ENCODE results near the gene C11orf52.

DNA sequence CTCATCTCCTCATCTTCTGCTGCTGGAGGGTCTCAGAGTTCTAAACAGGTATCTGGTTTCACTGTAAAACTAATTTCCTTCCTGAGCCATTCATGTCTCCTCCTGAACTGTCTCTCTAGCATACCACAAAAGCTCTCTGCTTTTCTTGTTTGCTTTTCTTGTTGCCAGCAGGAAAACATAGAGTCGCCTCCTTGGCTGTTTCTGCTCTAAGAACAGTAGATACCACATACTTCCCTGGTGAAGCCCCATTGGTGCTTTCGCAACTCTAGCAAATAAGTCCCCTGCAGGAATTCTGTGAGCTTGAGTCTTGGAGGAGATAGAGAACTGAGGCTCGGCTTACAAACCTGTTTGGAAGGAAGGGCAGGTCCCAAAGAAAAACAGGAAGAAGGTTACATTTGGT lies 25.4 kb downstream of the C11orf52 start:
- no peak; the same call in 1 of the 2 replicates for TF ChIP-seq POLR2A (IDR thresholded peaks at IDR 0.05; ENCODE audit: low read depth, low read length)
- TF ChIP-seq, protein P1, sequence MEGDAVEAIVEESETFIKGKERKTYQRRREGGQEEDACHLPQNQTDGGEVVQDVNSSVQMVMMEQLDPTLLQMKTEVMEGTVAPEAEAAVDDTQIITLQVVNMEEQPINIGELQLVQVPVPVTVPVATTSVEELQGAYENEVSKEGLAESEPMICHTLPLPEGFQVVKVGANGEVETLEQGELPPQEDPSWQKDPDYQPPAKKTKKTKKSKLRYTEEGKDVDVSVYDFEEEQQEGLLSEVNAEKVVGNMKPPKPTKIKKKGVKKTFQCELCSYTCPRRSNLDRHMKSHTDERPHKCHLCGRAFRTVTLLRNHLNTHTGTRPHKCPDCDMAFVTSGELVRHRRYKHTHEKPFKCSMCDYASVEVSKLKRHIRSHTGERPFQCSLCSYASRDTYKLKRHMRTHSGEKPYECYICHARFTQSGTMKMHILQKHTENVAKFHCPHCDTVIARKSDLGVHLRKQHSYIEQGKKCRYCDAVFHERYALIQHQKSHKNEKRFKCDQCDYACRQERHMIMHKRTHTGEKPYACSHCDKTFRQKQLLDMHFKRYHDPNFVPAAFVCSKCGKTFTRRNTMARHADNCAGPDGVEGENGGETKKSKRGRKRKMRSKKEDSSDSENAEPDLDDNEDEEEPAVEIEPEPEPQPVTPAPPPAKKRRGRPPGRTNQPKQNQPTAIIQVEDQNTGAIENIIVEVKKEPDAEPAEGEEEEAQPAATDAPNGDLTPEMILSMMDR (conservative IDR thresholded peaks at IDR 0.05; ENCODE audit: low read depth, low read length), result no peak
- no peak; the same call in 1 of the 2 replicates for TF ChIP-seq RAD21 (IDR thresholded peaks at IDR 0.05; ENCODE audit: low read length)
- no peak for TF ChIP-seq RFX5 (IDR thresholded peaks at IDR 0.05; ENCODE audit: low read depth, low read length)
- TF ChIP-seq, protein P2, sequence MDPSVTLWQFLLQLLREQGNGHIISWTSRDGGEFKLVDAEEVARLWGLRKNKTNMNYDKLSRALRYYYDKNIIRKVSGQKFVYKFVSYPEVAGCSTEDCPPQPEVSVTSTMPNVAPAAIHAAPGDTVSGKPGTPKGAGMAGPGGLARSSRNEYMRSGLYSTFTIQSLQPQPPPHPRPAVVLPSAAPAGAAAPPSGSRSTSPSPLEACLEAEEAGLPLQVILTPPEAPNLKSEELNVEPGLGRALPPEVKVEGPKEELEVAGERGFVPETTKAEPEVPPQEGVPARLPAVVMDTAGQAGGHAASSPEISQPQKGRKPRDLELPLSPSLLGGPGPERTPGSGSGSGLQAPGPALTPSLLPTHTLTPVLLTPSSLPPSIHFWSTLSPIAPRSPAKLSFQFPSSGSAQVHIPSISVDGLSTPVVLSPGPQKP (IDR thresholded peaks at IDR 0.05; ENCODE audit: borderline replicate concordance, low read depth, low read length), result no peak
- no peak for TF ChIP-seq MAZ (IDR thresholded peaks at IDR 0.05; ENCODE audit: borderline replicate concordance, low read depth, low read length)
- TF ChIP-seq BHLHE40 (IDR thresholded peaks at IDR 0.05; ENCODE audit: low read depth, low read length), result no peak
